Measurements from ENCODE around the gene TMEM245. TPM values are rescaled to one million over a fixed set of nuclear protein-coding genes. Genes with fewer than 3 reads are reported as not detected.

Gene TMEM245
- total RNA-seq, 1 donor from 2014 or later: 26.5 TPM

DNA sequence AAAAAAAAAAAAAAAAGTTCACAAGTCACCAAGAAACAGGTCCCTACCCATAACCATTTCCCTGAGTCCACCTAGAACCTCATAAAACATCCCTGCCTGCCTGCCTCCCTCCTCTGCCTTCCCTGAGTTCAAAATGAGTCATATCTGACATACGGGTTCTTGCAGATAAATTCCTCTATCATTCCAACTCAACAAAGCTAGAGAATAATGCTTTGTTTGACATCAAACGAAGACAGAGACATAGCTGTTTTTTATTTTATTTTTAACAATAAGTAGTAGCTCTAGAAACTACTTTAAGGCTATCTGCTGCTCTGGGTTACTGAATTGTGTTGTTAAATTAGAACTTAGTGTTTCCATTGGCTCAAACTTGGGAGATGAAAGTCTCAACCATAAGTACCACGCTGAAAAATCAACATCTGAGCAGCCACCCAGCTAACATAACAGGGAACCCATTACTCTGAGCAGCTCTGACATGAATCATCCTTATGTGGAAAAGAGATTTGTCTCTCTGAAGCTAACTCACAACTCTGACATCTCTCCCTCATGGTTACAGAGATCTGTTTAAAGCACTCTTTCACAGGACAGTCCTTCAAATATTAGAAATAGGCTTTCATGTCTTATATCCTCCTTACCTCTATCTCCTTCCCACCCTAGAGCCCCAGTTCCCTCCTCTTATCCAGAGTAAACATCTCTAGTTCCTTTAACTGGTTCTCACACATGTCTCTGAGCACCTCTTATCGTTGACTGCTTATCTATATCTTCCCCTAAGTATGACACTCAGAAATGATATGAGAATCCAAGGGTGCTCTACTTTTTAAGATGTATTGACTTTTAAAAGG, 12.1 kb downstream of the TMEM245 start:
- Mint-ChIP-seq H3K4me3 (ENCODE audit: unreplicated experiment) (no peak overlapping the region), H3K27ac (ENCODE audit: unreplicated experiment) (no peak overlapping the region), H3K36me3 (ENCODE audit: unreplicated experiment) (peaks cover 12% of the 10 kb centered on the region), H3K27me3 (ENCODE audit: unreplicated experiment) (no peaks in the 10 kb centered on the region), H3K9me3 (ENCODE audit: unreplicated experiment) (no peaks in the 10 kb centered on the region), H3K4me1 (ENCODE audit: low read depth, unreplicated experiment) (peaks cover 3% of the 10 kb centered on the region)
- TF ChIP-seq, protein P1, sequence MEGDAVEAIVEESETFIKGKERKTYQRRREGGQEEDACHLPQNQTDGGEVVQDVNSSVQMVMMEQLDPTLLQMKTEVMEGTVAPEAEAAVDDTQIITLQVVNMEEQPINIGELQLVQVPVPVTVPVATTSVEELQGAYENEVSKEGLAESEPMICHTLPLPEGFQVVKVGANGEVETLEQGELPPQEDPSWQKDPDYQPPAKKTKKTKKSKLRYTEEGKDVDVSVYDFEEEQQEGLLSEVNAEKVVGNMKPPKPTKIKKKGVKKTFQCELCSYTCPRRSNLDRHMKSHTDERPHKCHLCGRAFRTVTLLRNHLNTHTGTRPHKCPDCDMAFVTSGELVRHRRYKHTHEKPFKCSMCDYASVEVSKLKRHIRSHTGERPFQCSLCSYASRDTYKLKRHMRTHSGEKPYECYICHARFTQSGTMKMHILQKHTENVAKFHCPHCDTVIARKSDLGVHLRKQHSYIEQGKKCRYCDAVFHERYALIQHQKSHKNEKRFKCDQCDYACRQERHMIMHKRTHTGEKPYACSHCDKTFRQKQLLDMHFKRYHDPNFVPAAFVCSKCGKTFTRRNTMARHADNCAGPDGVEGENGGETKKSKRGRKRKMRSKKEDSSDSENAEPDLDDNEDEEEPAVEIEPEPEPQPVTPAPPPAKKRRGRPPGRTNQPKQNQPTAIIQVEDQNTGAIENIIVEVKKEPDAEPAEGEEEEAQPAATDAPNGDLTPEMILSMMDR (IDR thresholded peaks at IDR 0.05; ENCODE audit: partially characterized antibody, unreplicated experiment): no peak
- no peak for DNase-seq

DNA sequence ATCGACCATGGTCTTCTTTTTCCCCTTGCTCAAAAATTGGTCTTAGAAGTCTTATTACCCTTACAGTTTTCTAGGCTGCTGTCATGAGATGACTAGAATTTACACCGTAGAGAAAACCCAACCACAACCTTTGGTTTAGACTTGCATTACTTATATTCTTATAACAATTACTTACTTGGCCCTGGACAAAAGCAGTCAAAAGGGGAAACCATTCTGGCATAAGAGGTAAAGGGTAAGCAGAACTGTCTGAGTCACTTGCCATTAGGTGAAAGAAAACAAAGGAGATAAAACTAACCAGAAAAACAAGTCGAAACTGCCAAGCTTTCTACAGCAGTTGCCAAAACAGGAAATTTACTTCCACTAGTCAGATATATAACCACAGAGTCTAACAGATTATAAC, 17.9 kb downstream of the TMEM245 start:
- no peak for DNase-seq
- H3K36me3 Mint-ChIP-seq (ENCODE audit: unreplicated experiment): peaks cover 12% of the 10 kb centered on the region
- H3K4me1 Mint-ChIP-seq (ENCODE audit: low read depth, unreplicated experiment): peaks cover 8% of the 10 kb centered on the region
- TF ChIP-seq, protein P1 (IDR thresholded peaks at IDR 0.05; ENCODE audit: partially characterized antibody, unreplicated experiment): no peak
- no peak overlapping the region for H3K27ac Mint-ChIP-seq (ENCODE audit: unreplicated experiment)
- no peaks in the 10 kb centered on the region for H3K27me3 Mint-ChIP-seq (ENCODE audit: unreplicated experiment)
- no peak overlapping the region for H3K4me3 Mint-ChIP-seq (ENCODE audit: unreplicated experiment)
- no peaks in the 10 kb centered on the region for H3K9me3 Mint-ChIP-seq (ENCODE audit: unreplicated experiment)

DNA sequence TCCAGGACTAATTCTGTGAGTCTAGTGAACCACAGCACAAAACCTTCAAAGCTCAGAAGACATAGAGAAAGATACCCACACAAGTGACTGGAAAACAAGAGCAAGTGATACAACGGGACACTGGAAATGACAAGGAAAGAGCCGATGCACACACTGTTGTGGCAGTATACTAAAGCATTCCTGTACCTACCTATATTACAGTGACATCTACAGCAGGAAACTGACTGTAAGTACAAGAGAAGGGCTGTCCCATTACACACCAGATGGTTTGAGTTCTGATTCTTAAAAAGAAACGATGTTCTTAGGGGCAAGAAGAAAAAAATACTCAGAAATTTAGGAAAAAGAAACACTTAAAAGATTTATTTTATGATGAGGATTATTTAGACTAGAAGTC, 18.5 kb downstream of the TMEM245 start:
- no peaks in the 10 kb centered on the region for H3K27me3 Mint-ChIP-seq (ENCODE audit: unreplicated experiment)
- TF ChIP-seq, protein P1 (IDR thresholded peaks at IDR 0.05; ENCODE audit: partially characterized antibody, unreplicated experiment): no peak
- no peak overlapping the region for H3K4me3 Mint-ChIP-seq (ENCODE audit: unreplicated experiment)
- H3K4me1 Mint-ChIP-seq (ENCODE audit: low read depth, unreplicated experiment): peaks cover 8% of the 10 kb centered on the region
- no peak for DNase-seq
- H3K27ac Mint-ChIP-seq (ENCODE audit: unreplicated experiment): no peak overlapping the region
- H3K9me3 Mint-ChIP-seq (ENCODE audit: unreplicated experiment): no peaks in the 10 kb centered on the region
- peaks cover 12% of the 10 kb centered on the region for H3K36me3 Mint-ChIP-seq (ENCODE audit: unreplicated experiment)

DNA sequence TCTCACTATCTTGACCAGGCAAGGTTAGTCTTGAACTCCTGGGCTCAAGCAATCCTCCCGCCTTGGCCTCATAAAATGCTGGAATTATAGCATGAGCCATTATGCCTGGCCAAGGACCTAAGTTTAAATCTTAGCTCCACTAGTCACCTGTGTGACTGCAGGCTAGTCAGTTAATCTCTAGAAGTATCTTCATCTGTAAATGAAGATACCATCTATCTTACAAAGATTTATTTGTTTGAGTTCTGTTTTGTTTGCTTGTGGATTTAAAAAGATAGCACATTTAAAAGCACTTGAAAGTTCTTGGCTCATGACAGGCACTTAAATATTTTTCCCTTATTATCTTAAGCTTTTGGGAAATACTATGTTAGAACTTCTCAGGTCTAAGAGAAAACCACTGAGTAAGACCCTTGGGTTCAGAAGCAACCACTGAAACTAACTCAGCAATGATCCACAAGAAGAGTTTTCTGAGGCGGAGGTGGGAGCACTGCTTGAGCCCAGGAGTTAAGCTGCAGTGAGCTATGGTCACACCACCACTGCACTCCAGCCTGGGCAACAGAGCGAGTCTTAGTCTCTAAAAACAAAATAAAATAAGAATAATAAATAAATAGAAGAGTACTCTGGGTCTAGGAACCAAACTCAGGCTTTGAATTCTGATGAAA, 19.1 kb downstream of the TMEM245 start:
- Mint-ChIP-seq H3K4me1 (ENCODE audit: low read depth, unreplicated experiment) (peaks cover 8% of the 10 kb centered on the region), H3K27ac (ENCODE audit: unreplicated experiment) (no peak overlapping the region), H3K27me3 (ENCODE audit: unreplicated experiment) (no peaks in the 10 kb centered on the region), H3K36me3 (ENCODE audit: unreplicated experiment) (peaks cover 12% of the 10 kb centered on the region), H3K4me3 (ENCODE audit: unreplicated experiment) (no peak overlapping the region), H3K9me3 (ENCODE audit: unreplicated experiment) (no peaks in the 10 kb centered on the region)
- TF ChIP-seq, protein P1 (IDR thresholded peaks at IDR 0.05; ENCODE audit: partially characterized antibody, unreplicated experiment): no peak
- DNase-seq: no peak

DNA sequence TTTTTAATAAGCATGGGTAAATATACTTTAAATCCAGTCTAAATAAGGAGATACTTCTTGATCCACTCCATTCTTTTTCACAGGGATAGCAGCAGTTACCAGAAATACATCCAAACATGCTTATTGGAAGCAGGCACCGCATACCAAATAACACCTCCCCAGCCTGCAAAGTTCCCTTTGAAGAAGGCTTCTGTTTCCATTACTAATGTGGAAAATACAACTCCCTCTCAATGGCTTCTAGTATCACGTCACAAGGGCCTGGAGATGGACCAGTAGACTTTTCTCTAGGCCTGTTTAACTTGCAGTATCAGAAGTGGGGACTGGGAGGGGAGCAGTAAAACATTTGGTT, 20.8 kb downstream of the TMEM245 start:
- Mint-ChIP-seq H3K4me1 (ENCODE audit: low read depth, unreplicated experiment) (peaks cover 8% of the 10 kb centered on the region), H3K36me3 (ENCODE audit: unreplicated experiment) (peaks cover 5% of the 10 kb centered on the region), H3K9me3 (ENCODE audit: unreplicated experiment) (no peaks in the 10 kb centered on the region), H3K4me3 (ENCODE audit: unreplicated experiment) (no peak overlapping the region), H3K27me3 (ENCODE audit: unreplicated experiment) (no peaks in the 10 kb centered on the region), H3K27ac (ENCODE audit: unreplicated experiment) (no peak overlapping the region)
- DNase-seq: no peak
- TF ChIP-seq, protein P1 (IDR thresholded peaks at IDR 0.05; ENCODE audit: partially characterized antibody, unreplicated experiment): no peak

Data from glutamatergic neuron (in vitro differentiated cells).